IMR-90 (cell line): ENCODE data around the gene CCDC107. TPM values are rescaled to one million over a fixed set of nuclear protein-coding genes. Genes with fewer than 3 reads are reported as not detected.

Source experiments
- ATAC-seq: fragments of 200-7000 bp; cut with Tn5 transposase; 2 replicates; pipeline ENCODE4 v1.9.1; 2020; ENCODE audit warnings: low read depth, mild to moderate bottlenecking, moderate library complexity
- BruUV-seq: library from RNA; stranded (reverse); fragments of 400-500 nt; replicated peaks from 2 replicates; lab custom pipeline; 2021; lab: Mats Ljungman, UMichigan
- CTCF ChIA-PET: fragments of 300-600 bp; formaldehyde crosslinking; extraction: SDS; loops from one replicate; lab custom pipeline; 2021; ENCODE audit warnings: antibody characterized with exemption; lab: Yijun Ruan, JAX
- POLR2A ChIA-PET: fragments of 300-600 bp; sonication (Branson Sonifier 250); formaldehyde crosslinking; loops from one replicate; lab custom pipeline; 2022; ENCODE audit warnings: antibody characterized with exemption; ENCODE audit not compliant: unreplicated experiment; lab: Charles Lee
- DNase-seq: peaks from one replicate; pipeline ENCODE4 v3.0.0; 2013
- H2AFZ ChIP-seq: replicated peaks from 2 replicates; pipeline ENCODE3; 2013; ENCODE audit warnings: low read length, mild to moderate bottlenecking; ENCODE audit not compliant: poor library complexity
- H2AK5ac ChIP-seq: 2 replicates; pipeline ENCODE4 v1.6.1; 2013; ENCODE audit warnings: low read depth, low read length, inconsistent platforms
- H2AK9ac ChIP-seq: replicated peaks from 2 replicates; pipeline ENCODE3; 2013; ENCODE audit warnings: mild to moderate bottlenecking, low read depth, low read length, moderate library complexity; ENCODE audit not compliant: poor library complexity
- H2BK120ac ChIP-seq: 2 replicates; pipeline ENCODE4 v1.6.1; 2013; ENCODE audit warnings: low read depth, low read length, inconsistent platforms
- H2BK15ac ChIP-seq: 3 replicates; pipeline ENCODE4 v1.6.1; 2013; ENCODE audit warnings: low read depth, low read length, inconsistent platforms
- H2BK20ac ChIP-seq: 2 replicates; pipeline ENCODE4 v1.6.1; 2013; ENCODE audit warnings: low read depth, mild to moderate bottlenecking, inconsistent platforms, low read length, moderate library complexity
- H2BK5ac ChIP-seq: 2 replicates; pipeline ENCODE4 v1.6.1; 2013; ENCODE audit warnings: mild to moderate bottlenecking, low read depth, low read length, inconsistent platforms; ENCODE audit not compliant: poor library complexity, severe bottlenecking
- H3K14ac ChIP-seq: replicated peaks from 2 replicates; pipeline ENCODE4 v1.6.1; 2013; ENCODE audit warnings: low read depth, low read length, inconsistent platforms
- H3K18ac ChIP-seq: 2 replicates; pipeline ENCODE4 v1.6.1; 2013; ENCODE audit warnings: low read depth, low read length, control low read depth
- H3K23ac ChIP-seq: 2 replicates; pipeline ENCODE4 v1.6.1; 2013; ENCODE audit warnings: low read depth, low read length, inconsistent platforms
- H3K27ac ChIP-seq: 2 replicates; pipeline ENCODE4 v1.5.1; 2013; ENCODE audit warnings: mild to moderate bottlenecking, control low read depth, low read length; ENCODE audit not compliant: insufficient read depth
- H3K27me3 ChIP-seq: 2 replicates; pipeline ENCODE4 v1.6.1; 2013; ENCODE audit warnings: low read length; ENCODE audit not compliant: control insufficient read depth, insufficient read depth
- H3K36me3 ChIP-seq: 2 replicates; pipeline ENCODE4 v1.6.1; 2013; ENCODE audit warnings: low read length, mixed read lengths; ENCODE audit not compliant: control insufficient read depth, insufficient read depth
- H3K4ac ChIP-seq: 2 replicates; pipeline ENCODE4 v1.6.1; 2013; ENCODE audit warnings: low read depth, low read length, inconsistent platforms
- H3K4me1 ChIP-seq: 2 replicates; pipeline ENCODE4 v1.6.1; 2013; ENCODE audit warnings: low read length, mixed read lengths; ENCODE audit not compliant: control insufficient read depth, insufficient read depth
- H3K4me2 ChIP-seq: 2 replicates; pipeline ENCODE4 v1.6.1; 2013; ENCODE audit warnings: low read depth, mild to moderate bottlenecking, control low read depth, low read length, moderate library complexity
- H3K4me3 ChIP-seq: 2 replicates; pipeline ENCODE4 v1.5.1; 2013; ENCODE audit warnings: low read depth, mild to moderate bottlenecking, control low read depth, low read length, moderate library complexity; ENCODE audit not compliant: insufficient read depth
- H3K56ac ChIP-seq: 2 replicates; pipeline ENCODE4 v1.6.1; 2013; ENCODE audit warnings: low read length, inconsistent platforms; ENCODE audit not compliant: insufficient read depth; ENCODE audit errors: extremely low read depth
- H3K79me1 ChIP-seq, 2 experiments: 2 replicates each; pipeline ENCODE4 v1.6.1; 2013; ENCODE audit warnings: low read length in 2 of 2, inconsistent platforms in 1 of 2, low read depth in 1 of 2
- H3K9ac ChIP-seq: 2 replicates; pipeline ENCODE4 v1.6.1; 2013; ENCODE audit warnings: low read depth, low read length, control low read depth
- H3K9me1 ChIP-seq: 2 replicates; pipeline ENCODE4 v1.6.1; 2013; ENCODE audit warnings: low read length, inconsistent platforms; ENCODE audit not compliant: insufficient read depth
- H3K9me3 ChIP-seq: 2 replicates; pipeline ENCODE4 v1.6.1; 2013; ENCODE audit warnings: low read length; ENCODE audit not compliant: control insufficient read depth, insufficient read depth
- H4K20me1 ChIP-seq: 2 replicates; pipeline ENCODE4 v1.6.1; 2013; ENCODE audit warnings: low read length, inconsistent platforms; ENCODE audit not compliant: insufficient read depth
- H4K5ac ChIP-seq: 2 replicates; pipeline ENCODE4 v1.6.1; 2013; ENCODE audit warnings: mild to moderate bottlenecking, low read depth, low read length, control low read depth
- H4K8ac ChIP-seq, 2 experiments: 2 replicates each; pipeline ENCODE4 v1.6.1; 2013; ENCODE audit warnings: low read depth in 2 of 2, low read length in 2 of 2, control low read depth in 1 of 2, inconsistent platforms in 1 of 2
- H4K91ac ChIP-seq: 2 replicates; pipeline ENCODE4 v1.6.1; 2013; ENCODE audit warnings: low read depth, low read length, inconsistent platforms; ENCODE audit not compliant: insufficient read depth
- BHLHE40 ChIP-seq: fragments of 150-350 bp; IDR thresholded peaks from 2 replicates; pipeline ENCODE4 v1.6.1; 2016; ENCODE audit warnings: mild to moderate bottlenecking, low read depth, low read length
- CEBPB ChIP-seq: IDR thresholded peaks from 2 replicates; pipeline ENCODE4 v1.6.1; 2012; ENCODE audit warnings: low read depth, low read length, improper control_type of control experiment
- CHD1 ChIP-seq: IDR thresholded peaks from 2 replicates; pipeline ENCODE4 v1.6.1; 2012; ENCODE audit warnings: low read depth, low read length, improper control_type of control experiment
- CTCF ChIP-seq: conservative IDR thresholded peaks from 2 replicates; pipeline ENCODE4 v1.5.1; 2012; ENCODE audit warnings: mild to moderate bottlenecking, low read depth, low read length, improper control_type of control experiment
- ELK1 ChIP-seq: fragments of 150-350 bp; IDR thresholded peaks from 2 replicates; pipeline ENCODE4 v1.6.1; 2016; ENCODE audit warnings: low read depth, mild to moderate bottlenecking, low read length, moderate library complexity, borderline replicate concordance
- FOS ChIP-seq: fragments of 150-350 bp; IDR thresholded peaks from 2 replicates; pipeline ENCODE4 v1.6.1; 2016; ENCODE audit warnings: low read depth, low read length
- MAFK ChIP-seq: IDR thresholded peaks from 2 replicates; pipeline ENCODE4 v1.6.1; 2012; ENCODE audit warnings: low read depth, low read length, improper control_type of control experiment
- MAZ ChIP-seq: IDR thresholded peaks from 2 replicates; pipeline ENCODE4 v1.6.1; 2012; ENCODE audit warnings: low read depth, mild to moderate bottlenecking, low read length, improper control_type of control experiment, moderate library complexity, borderline replicate concordance
- MXI1 ChIP-seq: IDR thresholded peaks from 2 replicates; pipeline ENCODE4 v1.6.1; 2012; ENCODE audit warnings: low read depth, mild to moderate bottlenecking, low read length, moderate library complexity, borderline replicate concordance
- NFE2L2 ChIP-seq: fragments of 150-350 bp; IDR thresholded peaks from 2 replicates; pipeline ENCODE4 v1.6.1; 2016; ENCODE audit warnings: low read depth, mild to moderate bottlenecking, low read length
- POLR2A ChIP-seq: IDR thresholded peaks from 2 replicates; pipeline ENCODE4 v1.6.1; 2012; ENCODE audit warnings: mild to moderate bottlenecking, low read depth, low read length
- RAD21 ChIP-seq: IDR thresholded peaks from 2 replicates; pipeline ENCODE4 v1.6.1; 2012; ENCODE audit warnings: low read length, improper control_type of control experiment
- RCOR1 ChIP-seq: IDR thresholded peaks from 2 replicates; pipeline ENCODE4 v1.6.1; 2012; ENCODE audit warnings: mild to moderate bottlenecking, low read length, improper control_type of control experiment; ENCODE audit not compliant: insufficient replicate concordance
- RFX5 ChIP-seq: IDR thresholded peaks from 2 replicates; pipeline ENCODE4 v1.8.0; 2012; ENCODE audit warnings: low read depth, mild to moderate bottlenecking, low read length, moderate library complexity
- SMC3 ChIP-seq: fragments of 150-350 bp; IDR thresholded peaks from 2 replicates; pipeline ENCODE4 v1.6.1; 2016; ENCODE audit warnings: low read depth, mild to moderate bottlenecking, antibody characterized with exemption, low read length, moderate library complexity
- USF2 ChIP-seq: fragments of 150-350 bp; IDR thresholded peaks from 2 replicates; pipeline ENCODE4 v1.6.1; 2017; ENCODE audit warnings: mild to moderate bottlenecking, antibody characterized with exemption, low read length, low read depth
- WGBS, 2 experiments: methylation state at CpG; one replicate each; pipeline versions ENCODE4 v1.1.5 to v1.1.7; 2013; ENCODE audit warnings: missing lambda C conversion rate in 2 of 2; ENCODE audit not compliant: insufficient read length in 1 of 2; ENCODE audit errors: extremely low coverage in 2 of 2; 5-methylcytosine and 5-hydroxymethylcytosine counted together
- dilution Hi-C: fragments of 300-500 bp; cut with HindIII; formaldehyde crosslinking; loops from one replicate; pipeline ENCODE4 v1.14.3; 2018; ENCODE audit warnings: low sequenced_read_pairs; ENCODE audit not compliant: unreplicated experiment
- in situ Hi-C: fragments of 300-500 bp; cut with MboI; formaldehyde crosslinking; loops from 3 replicates; pipeline ENCODE4 v1.14.3; 2019; ENCODE audit warnings: low sequenced_read_pairs, inconsistent platforms, mixed read lengths
- intact Hi-C: fragments of 100-400 bp; cut with micrococcal nuclease; formaldehyde crosslinking; loops from 2 replicates; pipeline ENCODE4 v1.10.0; 2022
- polyA plus RNA-seq, 3 experiments: library from polyadenylated mRNA; depleted of rRNA; stranded (reverse); fragments of >200 nt; gene quantifications; 2 replicates each; pipeline ENCODE4 v1.2.3, GENCODE V29; 2012; ENCODE audit warnings: low replicate concordance in 1 of 3
- total RNA-seq: library from RNA; depleted of rRNA; stranded (reverse); fragments of >200 nt; gene quantifications from 2 replicates; pipeline ENCODE4 v1.2.3, GENCODE V29; 2012

CCDC107 gene
- total and polyA plus RNA-seq, 2 of the 4 experiments (the other 2 are of a cell fraction), result 6.8 to 21.1 TPM

GRCh38 chr9:35656348-35656747, 1.7 kb upstream of the CCDC107 start:
- Histone ChIP-seq H4K8ac (no peak overlapping the region), H3K23ac (no peak overlapping the region), H3K4ac (no peak overlapping the region), H3K4me1 (peaks cover 14% of the 10 kb centered on the region), H4K20me1 (peaks cover 3% of the 10 kb centered on the region; the same call in 1 of the 2 replicates), H3K9ac (no peak overlapping the region), H2AK9ac (no peak overlapping the region), H3K9me1 (peaks cover 4% of the 10 kb centered on the region; the same call in 1 of the 2 replicates), H4K91ac (no peak overlapping the region), H3K27ac (no peak overlapping the region), H2AK5ac (no peak overlapping the region), H3K36me3 (peaks cover 11% of the 10 kb centered on the region), H3K27me3 (no peaks in the 10 kb centered on the region), H4K5ac (no peak overlapping the region), H3K79me1 (peaks cover 8 to 26% of the 10 kb centered on the region in 2 experiments; a peak in 3 of 4 replicates), H3K4me3 (no peak overlapping the region), H2AFZ (no peak overlapping the region), H3K18ac (no peak overlapping the region), H2BK120ac (no peak overlapping the region), H2BK20ac (no peak overlapping the region), H2BK15ac (no peak overlapping the region), H2BK5ac (no peak overlapping the region), H3K9me3 (no peaks in the 10 kb centered on the region), H3K4me2 (no peak overlapping the region), H3K14ac (no peak overlapping the region), H3K56ac (no peak overlapping the region)
- dilution Hi-C loops (no loop called here), in situ Hi-C loops (loop anchor here (10.0 kb wide), 1 partner anchor 152 kb away; no protein-coding TSS in a partner anchor), intact Hi-C loops (loop anchor here (5.0 to 10.0 kb wide), 4 partner anchors 36 to 172 kb away; partner anchors contain the start of genes HINT2 and SPAG8)
- DNase-seq (no peak), ATAC-seq (no peak)
- CTCF ChIA-PET, result interaction anchor here (3.1 kb wide), 1 partner anchor 10 kb away, joined by 19 read pairs; no protein-coding TSS in a partner anchor
- no peak for TF ChIP-seq MAZ
- no peak for TF ChIP-seq SMC3
- TF ChIP-seq ELK1, result no peak
- no peak for TF ChIP-seq RAD21
- TF ChIP-seq CTCF, result no peak
- no peak for TF ChIP-seq RCOR1
- no peak for TF ChIP-seq MAFK
- TF ChIP-seq CEBPB, result no peak
- TF ChIP-seq POLR2A, result no peak
- TF ChIP-seq NFE2L2, result no peak
- no peak for TF ChIP-seq FOS
- no peak for TF ChIP-seq MXI1
- no peak for TF ChIP-seq RFX5
- no peak for TF ChIP-seq CHD1
- TF ChIP-seq BHLHE40, result no peak
- no peak for TF ChIP-seq USF2
- POLR2A ChIA-PET, result no interaction called here
- no TSS peak for BruUV-seq
- 88% methylated on average over 5 of the region's 17 CpGs; no CpG with 5 or more reads in 1 of the 2 experiments for WGBS, 2 experiments
